Measurements from ENCODE around the gene ACVRL1. TPM values are rescaled to one million over a fixed set of nuclear protein-coding genes. Genes with fewer than 3 reads are reported as not detected.

ACVRL1 gene
- total RNA-seq, 3 donors from 2014 or later (not counting 1 experiment from before 2014, with no cell fraction given) = 0.57 TPM; not detected in 2

GRCh38 chr12:51959211-51959610, 51.9 kb downstream of the ACVRL1 start:
- Histone ChIP-seq H3K27me3 (ENCODE audit: control insufficient read depth, insufficient read depth, low read length) (no peaks in the 10 kb centered on the region), H3K27ac (ENCODE audit: low read length) (no peak overlapping the region), H3K9me3 (ENCODE audit: control insufficient read depth, insufficient read depth, low read length) (no peaks in the 10 kb centered on the region), H3K36me3 (ENCODE audit: control insufficient read depth, insufficient read depth, low read length) (no peaks in the 10 kb centered on the region), H3K4me3 (ENCODE audit: low read length) (no peak overlapping the region), H3K4me1 (ENCODE audit: control insufficient read depth, insufficient read depth, low read length) (no peaks in the 10 kb centered on the region)
- Mint-ChIP-seq H3K9me3 (no peaks in the 10 kb centered on the region), H3K4me3 (no peak overlapping the region), H3K36me3 (no peaks in the 10 kb centered on the region), H3K27ac (no peak overlapping the region), H3K4me1 (peaks cover 9 to 14% of the 10 kb centered on the region in 2 donors), H3K27me3 (ENCODE audit: low read depth in 2 of 2) (no peaks in the 10 kb centered on the region)
- DNase-seq = no peak
- WGBS (ENCODE audit: insufficient coverage) = 77% methylated on average over 3 of the region's 3 CpGs
- no peak for TF ChIP-seq CTCF (IDR thresholded peaks at IDR 0.05)
- ATAC-seq = no peak
- intact Hi-C loops (cut with micrococcal nuclease) = no loop called here

- no peaks in the 10 kb centered on the region for H3K27me3 Mint-ChIP-seq (ENCODE audit: low read depth in 2 of 2)
- no peak overlapping the region for H3K27ac Mint-ChIP-seq
- peaks cover 7 to 12% of the 10 kb centered on the region in 2 donors for H3K4me1 Mint-ChIP-seq
Measured at GRCh38 chr12:51959921-51960320, 52.6 kb downstream of the ACVRL1 start.

GRCh38 chr12:51960488-51960887, 53.2 kb downstream of the ACVRL1 start:
- Histone ChIP-seq H3K9me3 (ENCODE audit: control insufficient read depth, insufficient read depth, low read length) (no peaks in the 10 kb centered on the region), H3K27me3 (ENCODE audit: control insufficient read depth, insufficient read depth, low read length) (no peaks in the 10 kb centered on the region), H3K36me3 (ENCODE audit: control insufficient read depth, insufficient read depth, low read length) (no peaks in the 10 kb centered on the region), H3K27ac (ENCODE audit: low read length) (no peak overlapping the region), H3K4me1 (ENCODE audit: control insufficient read depth, insufficient read depth, low read length) (no peaks in the 10 kb centered on the region), H3K4me3 (ENCODE audit: low read length) (no peak overlapping the region)
- ATAC-seq (no peak), DNase-seq (no peak)
- Mint-ChIP-seq H3K9me3 (no peaks in the 10 kb centered on the region), H3K4me1 (peaks cover 7% of the 10 kb centered on the region in 2 donors), H3K4me3 (no peak overlapping the region), H3K27ac (no peak overlapping the region), H3K36me3 (no peaks in the 10 kb centered on the region), H3K27me3 (ENCODE audit: low read depth in 2 of 2) (no peaks in the 10 kb centered on the region)
- 100% methylated on average over 1 of the region's 1 CpG for WGBS (ENCODE audit: insufficient coverage)
- intact Hi-C loops (cut with micrococcal nuclease) = no loop called here
- TF ChIP-seq CTCF (IDR thresholded peaks at IDR 0.05) = no peak

More at GRCh38 chr12:51959921-51960320, 52.6 kb downstream of the ACVRL1 start:
- no peaks in the 10 kb centered on the region for H3K36me3 Mint-ChIP-seq
- intact Hi-C loops (cut with micrococcal nuclease) = no loop called here
- TF ChIP-seq CTCF (IDR thresholded peaks at IDR 0.05) = no peak
- Histone ChIP-seq H3K27ac (ENCODE audit: low read length) (no peak overlapping the region), H3K9me3 (ENCODE audit: control insufficient read depth, insufficient read depth, low read length) (no peaks in the 10 kb centered on the region), H3K4me3 (ENCODE audit: low read length) (no peak overlapping the region), H3K27me3 (ENCODE audit: control insufficient read depth, insufficient read depth, low read length) (no peaks in the 10 kb centered on the region), H3K36me3 (ENCODE audit: control insufficient read depth, insufficient read depth, low read length) (no peaks in the 10 kb centered on the region), H3K4me1 (ENCODE audit: control insufficient read depth, insufficient read depth, low read length) (no peaks in the 10 kb centered on the region)
- DNase-seq (no peak), ATAC-seq (no peak)
- 98% methylated on average over 4 of the region's 4 CpGs for WGBS (ENCODE audit: insufficient coverage)
- no peak overlapping the region for H3K4me3 Mint-ChIP-seq
- no peaks in the 10 kb centered on the region for H3K9me3 Mint-ChIP-seq

- no peak overlapping the region for H3K27ac Mint-ChIP-seq
Measured at GRCh38 chr12:51960890-51961289, 53.6 kb downstream of the ACVRL1 start.

More at GRCh38 chr12:51960890-51961289, 53.6 kb downstream of the ACVRL1 start:
- Histone ChIP-seq H3K4me3 (ENCODE audit: low read length) (no peak overlapping the region), H3K27ac (ENCODE audit: low read length) (no peak overlapping the region), H3K36me3 (ENCODE audit: control insufficient read depth, insufficient read depth, low read length) (no peaks in the 10 kb centered on the region), H3K27me3 (ENCODE audit: control insufficient read depth, insufficient read depth, low read length) (no peaks in the 10 kb centered on the region), H3K4me1 (ENCODE audit: control insufficient read depth, insufficient read depth, low read length) (no peaks in the 10 kb centered on the region), H3K9me3 (ENCODE audit: control insufficient read depth, insufficient read depth, low read length) (no peaks in the 10 kb centered on the region)
- no peak for TF ChIP-seq CTCF (IDR thresholded peaks at IDR 0.05)
- Mint-ChIP-seq H3K36me3 (no peaks in the 10 kb centered on the region), H3K27me3 (ENCODE audit: low read depth in 2 of 2) (no peaks in the 10 kb centered on the region), H3K4me1 (peaks cover 3% of the 10 kb centered on the region in 2 donors), H3K4me3 (no peak overlapping the region), H3K9me3 (no peaks in the 10 kb centered on the region)
- intact Hi-C loops (cut with micrococcal nuclease) = no loop called here
- DNase-seq (no peak), ATAC-seq (no peak)
- no CpG with 5 or more reads among the region's 6 CpGs for WGBS (ENCODE audit: insufficient coverage)
